HepG2 (cell line): Measurements from ENCODE around the gene ZFP36. TPM values are rescaled to one million over a fixed set of nuclear protein-coding genes. Genes with fewer than 3 reads are reported as not detected.

Experiments
- AKAP8 ChIP-seq: sonication (generic); formaldehyde crosslinking; IDR thresholded peaks from 2 replicates; pipeline ENCODE4 v1.5.1; 2020; ENCODE audit warnings: mild to moderate bottlenecking, missing genetic modification reagents
- ELF1 ChIP-seq: sonication (generic); formaldehyde crosslinking; IDR thresholded peaks from 2 replicates; pipeline ENCODE4 v1.4.0; 2020; ENCODE audit warnings: missing genetic modification reagents
- ERF ChIP-seq: IDR thresholded peaks from 2 replicates; pipeline ENCODE4 v1.6.1; 2018; ENCODE audit warnings: missing biosample characterization, missing genetic modification reagents
- HBP1 ChIP-seq: IDR thresholded peaks from 2 replicates; pipeline ENCODE4 v1.6.1; 2016; ENCODE audit warnings: low read depth, control low read depth
- HDAC6 ChIP-seq: fragments of 200-600 bp; sonication (generic); IDR thresholded peaks from 2 replicates; pipeline ENCODE4 v1.7.0; 2017; ENCODE audit warnings: mild to moderate bottlenecking, antibody characterized with exemption, low read length, low read depth
- HES4 ChIP-seq: sonication (generic); formaldehyde crosslinking; IDR thresholded peaks from 2 replicates; pipeline ENCODE4 v1.9.0; 2021; ENCODE audit warnings: mild to moderate bottlenecking, missing genetic modification reagents, borderline replicate concordance
- IRF1 ChIP-seq: sonication (generic); formaldehyde crosslinking; IDR thresholded peaks from 2 replicates; pipeline ENCODE4 v1.4.0; 2020; ENCODE audit warnings: low read depth, mild to moderate bottlenecking, missing genetic modification reagents
- JARID2 ChIP-seq: sonication (generic); formaldehyde crosslinking; IDR thresholded peaks from 2 replicates; pipeline ENCODE4 v1.8.1; 2023; ENCODE audit warnings: missing genetic modification reagents, inconsistent platforms; ENCODE audit not compliant: insufficient replicate concordance
- RNF2 ChIP-seq: fragments of 450-650 bp; conservative IDR thresholded peaks from 2 replicates; pipeline ENCODE4 v1.6.1; 2016; ENCODE audit warnings: low read depth
- SAP130 ChIP-seq: IDR thresholded peaks from 2 replicates; pipeline ENCODE4 v1.6.1; 2016; ENCODE audit warnings: low read depth
- TAF1 ChIP-seq: sonication (generic); formaldehyde crosslinking; IDR thresholded peaks from 2 replicates; pipeline ENCODE4 v1.4.0; 2020; ENCODE audit warnings: missing genetic modification reagents
- ZFP62 ChIP-seq: sonication (generic); formaldehyde crosslinking; IDR thresholded peaks from 2 replicates; pipeline ENCODE4 v1.4.0; 2020; ENCODE audit warnings: missing genetic modification reagents
- ZHX2 ChIP-seq, 2 experiments: sonication (generic) in 1 of 2; formaldehyde crosslinking in 1 of 2; IDR thresholded peaks; 2 replicates each; pipeline versions ENCODE4 v1.6.1 to v1.9.0; 2014 to 2022; ENCODE audit warnings: antibody characterized with exemption in 1 of 2, borderline replicate concordance in 1 of 2, inconsistent platforms in 1 of 2, low read depth in 1 of 2, missing genetic modification reagents in 1 of 2
- ZNF30 ChIP-seq: sonication (generic); formaldehyde crosslinking; IDR thresholded peaks from 2 replicates; pipeline ENCODE4 v1.5.0; 2020; ENCODE audit warnings: mild to moderate bottlenecking, missing genetic modification reagents
- ZNF574 ChIP-seq: sonication (generic); formaldehyde crosslinking; IDR thresholded peaks from 2 replicates; pipeline ENCODE4 v1.4.0; 2020; ENCODE audit warnings: missing genetic modification reagents
- ZNF766 ChIP-seq: sonication (generic); formaldehyde crosslinking; IDR thresholded peaks from 2 replicates; pipeline ENCODE4 v1.5.0; 2020; ENCODE audit warnings: missing genetic modification reagents, borderline replicate concordance
- ZNF781 ChIP-seq: sonication (generic); formaldehyde crosslinking; IDR thresholded peaks from 2 replicates; pipeline ENCODE4 v1.5.1; 2020; ENCODE audit warnings: borderline replicate concordance, mild to moderate bottlenecking, missing genetic modification reagents; ENCODE audit errors: not compliant biosample characterization
- polyA plus RNA-seq, 8 experiments: library from polyadenylated mRNA; depleted of rRNA in 3 of 8; stranded (reverse) in 7 of 8; unstranded in 1 of 8; fragments of >200 nt; fragmentation: Illumina TruSeq in 4 of 8; extraction: Trizol in 4 of 8; gene quantifications; 2 replicates each; pipeline versions ENCODE4 v1.2.1 to v1.2.3, GENCODE V29; 2011 to 2016; ENCODE audit warnings: low read depth in 4 of 8, missing spikeins in 1 of 8, mixed read lengths in 1 of 8; ENCODE audit not compliant: insufficient read depth in 1 of 8
- total RNA-seq, 5 experiments: library from RNA; depleted of rRNA; stranded (reverse); fragments of >200 nt; fragmentation: Illumina TruSeq; extraction: Trizol; gene quantifications; 2 replicates each; pipeline ENCODE4 v1.2.3, GENCODE V29; 2016; ENCODE audit warnings: low read depth in 1 of 5

The ZFP36 gene
- total and polyA plus RNA-seq, 2 of the 13 experiments (the other 11 are each of a cell fraction or from before 2014, with no cell fraction given): 1.4 to 1.7 TPM

- peak; percentile 94 for TF ChIP-seq ZNF574 (CRISPR knock-in tag)
- peak; percentile 99 for TF ChIP-seq SAP130 (CRISPR knock-in tag)
- TF ChIP-seq HBP1 (CRISPR knock-in tag): peak; percentile 67; the same call in 1 of the 2 replicates
- TF ChIP-seq AKAP8 (CRISPR knock-in tag): 0 out of 2 replicates have a peak, but pooled peaks have one; percentile 66
- peak; percentile 91 for TF ChIP-seq ERF (CRISPR knock-in tag)
- TF ChIP-seq IRF1: no peak
- peak; percentile 93 for TF ChIP-seq ZHX2 (IDR thresholded peaks at IDR 0.05; ENCODE audit: low read depth)
- TF ChIP-seq ZHX2 (CRISPR knock-in tag; IDR thresholded peaks at IDR 0.05; ENCODE audit: borderline replicate concordance): no peak
- 0 out of 2 replicates have a peak, but pooled peaks have one; percentile 53 for TF ChIP-seq ZNF30
- TF ChIP-seq ZNF766 (CRISPR knock-in tag): 0 out of 2 replicates have a peak, but pooled peaks have one; percentile 76
- peak; percentile 70; the same call in 1 of the 2 replicates for TF ChIP-seq HES4 (CRISPR knock-in tag)
- TF ChIP-seq ZNF781: no peak
- no peak for TF ChIP-seq JARID2
- peak; percentile 82 for TF ChIP-seq TAF1 (CRISPR knock-in tag)
- TF ChIP-seq HDAC6: no peak
- 0 out of 2 replicates have a peak, but pooled peaks have one; percentile 57 for TF ChIP-seq RNF2
- no peak for TF ChIP-seq ZFP62 (CRISPR knock-in tag)
- peak; percentile 98 for TF ChIP-seq ELF1 (CRISPR knock-in tag)
These were observed 38.8 kb downstream of the ZFP36 start, which contains the start of gene SUPT5H (continued) for GRCh38 chr19:39445196-39446111.
